ENCODE results near the gene DNAJC15. TPM values are rescaled to one million over a fixed set of nuclear protein-coding genes. Genes with fewer than 3 reads are reported as not detected.

DNAJC15 gene
- total RNA-seq, 2 donors from 2014 or later, result 29.7 to 46.9 TPM

DNA sequence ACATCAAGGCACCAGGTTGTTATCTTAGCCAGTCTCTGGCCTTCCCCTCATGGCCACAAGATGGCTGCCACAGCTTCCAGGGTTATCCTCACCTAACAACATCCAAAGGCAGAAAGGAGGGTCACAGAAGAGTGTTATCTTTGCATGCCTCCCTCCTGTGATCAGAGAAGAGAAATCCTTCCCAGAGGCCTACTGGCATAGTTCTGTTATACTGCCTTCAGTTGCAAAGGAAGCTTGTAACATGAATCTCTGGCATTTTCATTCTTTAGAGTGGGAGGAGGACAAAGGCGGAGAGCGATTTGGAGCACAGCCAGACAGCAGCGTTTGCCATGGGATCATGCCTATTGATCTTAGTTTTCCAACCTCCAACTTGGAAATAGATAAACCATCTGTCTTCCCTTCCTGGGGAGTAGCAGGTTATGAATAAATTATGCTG is 135.7 kb downstream of the DNAJC15 start:
- Mint-ChIP-seq H3K36me3 (ENCODE audit: low read depth) (no peaks in the 10 kb centered on the region), H3K9me3 (peaks cover 9% of the 10 kb centered on the region), H3K4me3 (no peak overlapping the region), H3K27me3 (ENCODE audit: insufficient read depth) (no peaks in the 10 kb centered on the region), H3K4me1 (peaks cover 12% of the 10 kb centered on the region), H3K27ac (no peak overlapping the region)
- H3K27ac ChIP-seq (ENCODE audit: low read depth, low read length), result no peak overlapping the region
- no peak for DNase-seq
- peaks cover 5% of the 10 kb centered on the region for H3K9me3 ChIP-seq (ENCODE audit: control insufficient read depth, low read length)
- WGBS, 2 experiments (ENCODE audit: insufficient coverage in 1 of 2, insufficient read length in 1 of 2), result 83 to 90% methylated on average over 2 to 3 of the region's 3 CpGs
- no peaks in the 10 kb centered on the region for H3K27me3 ChIP-seq (ENCODE audit: control insufficient read depth, insufficient read depth, low read length, poor library complexity, severe bottlenecking)
- no peak overlapping the region for H3K4me3 ChIP-seq (ENCODE audit: low read length)
- H3K9ac ChIP-seq (ENCODE audit: extremely low read depth, low read length, poor library complexity, severe bottlenecking), result no peak overlapping the region
- H3K4me1 ChIP-seq (ENCODE audit: control insufficient read depth, insufficient read depth, low read length), result peaks cover 3% of the 10 kb centered on the region
- TF ChIP-seq, protein P1, sequence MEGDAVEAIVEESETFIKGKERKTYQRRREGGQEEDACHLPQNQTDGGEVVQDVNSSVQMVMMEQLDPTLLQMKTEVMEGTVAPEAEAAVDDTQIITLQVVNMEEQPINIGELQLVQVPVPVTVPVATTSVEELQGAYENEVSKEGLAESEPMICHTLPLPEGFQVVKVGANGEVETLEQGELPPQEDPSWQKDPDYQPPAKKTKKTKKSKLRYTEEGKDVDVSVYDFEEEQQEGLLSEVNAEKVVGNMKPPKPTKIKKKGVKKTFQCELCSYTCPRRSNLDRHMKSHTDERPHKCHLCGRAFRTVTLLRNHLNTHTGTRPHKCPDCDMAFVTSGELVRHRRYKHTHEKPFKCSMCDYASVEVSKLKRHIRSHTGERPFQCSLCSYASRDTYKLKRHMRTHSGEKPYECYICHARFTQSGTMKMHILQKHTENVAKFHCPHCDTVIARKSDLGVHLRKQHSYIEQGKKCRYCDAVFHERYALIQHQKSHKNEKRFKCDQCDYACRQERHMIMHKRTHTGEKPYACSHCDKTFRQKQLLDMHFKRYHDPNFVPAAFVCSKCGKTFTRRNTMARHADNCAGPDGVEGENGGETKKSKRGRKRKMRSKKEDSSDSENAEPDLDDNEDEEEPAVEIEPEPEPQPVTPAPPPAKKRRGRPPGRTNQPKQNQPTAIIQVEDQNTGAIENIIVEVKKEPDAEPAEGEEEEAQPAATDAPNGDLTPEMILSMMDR (conservative IDR thresholded peaks at IDR 0.05), result peak; percentile 38
- H3K36me3 ChIP-seq (ENCODE audit: control insufficient read depth, insufficient read depth, low read length), result no peaks in the 10 kb centered on the region

Other genes with a start within 250 kb of the DNAJC15 start
- not detected for gene FAM216B, start 242.0 kb upstream of the DNAJC15 start, total RNA-seq
- 100 to 1,000 TPM in 1 of 2 donors, 10 to 100 TPM in 1; 33.8 to 101 TPM for gene EPSTI1, start 31.3 kb upstream of the DNAJC15 start, total RNA-seq

Data from endodermal cell (in vitro differentiated cells).